Activated CD4-positive, alpha-beta T cell treated with anti-CD3 and anti-CD28 coated beads, Interleukin-2, amount 10 ng/mL, durations not matched to agents 24 days and 14 days (primary cell): ENCODE measurements around the gene DEDD. TPM values are rescaled to one million over a fixed set of nuclear protein-coding genes. Genes with fewer than 3 reads are reported as not detected.

Experiments used
- DNase-seq: peaks from one replicate; pipeline ENCODE4 v3.0.0; 2022
- H3K27ac Mint-ChIP-seq: one replicate; pipeline ENCODE4 v1.8.0; 2022; ENCODE audit warnings: mild to moderate bottlenecking, mixed read lengths
- H3K27me3 Mint-ChIP-seq: one replicate; pipeline ENCODE4 v1.8.0; 2022; ENCODE audit warnings: mixed read lengths
- H3K36me3 Mint-ChIP-seq: one replicate; pipeline ENCODE4 v1.8.0; 2022; ENCODE audit warnings: low read depth, mild to moderate bottlenecking, mixed read lengths
- H3K4me1 Mint-ChIP-seq: one replicate; pipeline ENCODE4 v1.8.0; 2021; ENCODE audit warnings: mixed read lengths
- H3K4me3 Mint-ChIP-seq: one replicate; pipeline ENCODE4 v1.8.0; 2022; ENCODE audit warnings: mild to moderate bottlenecking, moderate library complexity, mixed read lengths
- H3K9me3 Mint-ChIP-seq: one replicate; pipeline ENCODE4 v1.8.0; 2021; ENCODE audit warnings: mixed read lengths
- intact Hi-C: fragments of 100-400 bp; cut with micrococcal nuclease; formaldehyde crosslinking; loops from one replicate; pipeline ENCODE4 v1.15.1; 2023
- total RNA-seq: library from RNA; stranded (reverse); gene quantifications from 2 replicates; pipeline ENCODE4 v1.2.3, GENCODE V29; 2022

Gene DEDD
- total RNA-seq, 1 donor from 2014 or later: 46.2 TPM

GRCh38 chr1:161111527-161111926 lies 20.9 kb downstream of the DEDD start:
- Mint-ChIP-seq H3K27me3 (no peaks in the 10 kb centered on the region), H3K36me3 (peaks cover 46% of the 10 kb centered on the region), H3K4me3 (no peak overlapping the region), H3K4me1 (peaks cover 43% of the 10 kb centered on the region), H3K9me3 (no peaks in the 10 kb centered on the region), H3K27ac (no peak overlapping the region)
- no peak for DNase-seq
- intact Hi-C loops: no loop called here

GRCh38 chr1:161111117-161111516 lies 21.4 kb downstream of the DEDD start:
- no peak overlapping the region for H3K27ac Mint-ChIP-seq
- H3K4me3 Mint-ChIP-seq: no peak overlapping the region
- H3K36me3 Mint-ChIP-seq: peaks cover 45% of the 10 kb centered on the region
- H3K9me3 Mint-ChIP-seq: no peaks in the 10 kb centered on the region
- no peaks in the 10 kb centered on the region for H3K27me3 Mint-ChIP-seq
- intact Hi-C loops: no loop called here
- DNase-seq: no peak
- peaks cover 42% of the 10 kb centered on the region for H3K4me1 Mint-ChIP-seq

GRCh38 chr1:161106431-161106830 lies 26.0 kb downstream of the DEDD start:
- H3K4me3 Mint-ChIP-seq: no peak overlapping the region
- peaks cover 6% of the 10 kb centered on the region for H3K4me1 Mint-ChIP-seq
- H3K36me3 Mint-ChIP-seq: peaks cover 40% of the 10 kb centered on the region
- no peaks in the 10 kb centered on the region for H3K9me3 Mint-ChIP-seq
- no peak for DNase-seq
- H3K27me3 Mint-ChIP-seq: no peaks in the 10 kb centered on the region
- intact Hi-C loops: no loop called here
- H3K27ac Mint-ChIP-seq: no peak overlapping the region

GRCh38 chr1:161100556-161100955 lies 31.9 kb downstream of the DEDD start:
- Mint-ChIP-seq H3K4me1 (peaks cover 29% of the 10 kb centered on the region), H3K27me3 (peaks cover 2% of the 10 kb centered on the region), H3K36me3 (peaks cover 41% of the 10 kb centered on the region), H3K27ac (no peak overlapping the region), H3K9me3 (no peaks in the 10 kb centered on the region), H3K4me3 (no peak overlapping the region)
- intact Hi-C loops: no loop called here
- DNase-seq: no peak

- Mint-ChIP-seq H3K9me3 (no peaks in the 10 kb centered on the region), H3K36me3 (peaks cover 39% of the 10 kb centered on the region), H3K4me3 (peak overlapping the region; percentile 75), H3K27me3 (peaks cover 2% of the 10 kb centered on the region), H3K4me1 (peaks cover 35% of the 10 kb centered on the region), H3K27ac (peak overlapping the region; percentile 6)
- intact Hi-C loops: loop anchor here (2.0 to 5.0 kb wide), 3 partner anchors 16 to 262 kb away; no protein-coding TSS in a partner anchor
- DNase-seq: no peak
Observed at GRCh38 chr1:161099090-161099802, 33.2 kb downstream of the DEDD start.

GRCh38 chr1:161098210-161099068 lies 34.0 kb downstream of the DEDD start, which contains the start of gene KLHDC9:
KLHDC9 (plus strand) TSS chr1:161098361; CDS start chr1:161098536, 175 bp downstream.
- Mint-ChIP-seq H3K4me3 (peak within 1 kb of the TSS; percentile 80), H3K4me1 (peaks cover 39% of the 10 kb centered on the region), H3K27me3 (peaks cover 2% of the 10 kb centered on the region), H3K36me3 (peaks cover 36% of the 10 kb centered on the region), H3K9me3 (no peaks in the 10 kb centered on the region), H3K27ac (peak within 1 kb of the TSS; percentile 93)
- peak; percentile 92 for DNase-seq
- intact Hi-C loops: loop anchor here (2.0 to 5.0 kb wide), 3 partner anchors 16 to 261 kb away; no protein-coding TSS in a partner anchor

GRCh38 chr1:161096530-161096929 lies 35.9 kb downstream of the DEDD start:
- peak overlapping the region; percentile 4 for H3K27ac Mint-ChIP-seq
- DNase-seq: no peak
- intact Hi-C loops: loop anchor here (5.0 kb wide), 1 partner anchor 259 kb away; no protein-coding TSS in a partner anchor
- H3K9me3 Mint-ChIP-seq: no peaks in the 10 kb centered on the region
- peaks cover 2% of the 10 kb centered on the region for H3K27me3 Mint-ChIP-seq
- peaks cover 57% of the 10 kb centered on the region for H3K4me1 Mint-ChIP-seq
- peaks cover 25% of the 10 kb centered on the region for H3K36me3 Mint-ChIP-seq
- no peak overlapping the region for H3K4me3 Mint-ChIP-seq

GRCh38 chr1:161096015-161096414 lies 36.5 kb downstream of the DEDD start:
- H3K36me3 Mint-ChIP-seq: peaks cover 21% of the 10 kb centered on the region
- H3K27me3 Mint-ChIP-seq: peaks cover 2% of the 10 kb centered on the region
- intact Hi-C loops: loop anchor here (5.0 kb wide), 1 partner anchor 259 kb away; no protein-coding TSS in a partner anchor
- DNase-seq: no peak
- H3K4me3 Mint-ChIP-seq: no peak overlapping the region
- no peaks in the 10 kb centered on the region for H3K9me3 Mint-ChIP-seq
- H3K4me1 Mint-ChIP-seq: peaks cover 61% of the 10 kb centered on the region
- no peak overlapping the region for H3K27ac Mint-ChIP-seq

GRCh38 chr1:161095230-161095629 lies 37.2 kb downstream of the DEDD start:
- H3K4me1 Mint-ChIP-seq: peaks cover 68% of the 10 kb centered on the region
- no peak overlapping the region for H3K4me3 Mint-ChIP-seq
- H3K9me3 Mint-ChIP-seq: no peaks in the 10 kb centered on the region
- DNase-seq: no peak
- peaks cover 2% of the 10 kb centered on the region for H3K27me3 Mint-ChIP-seq
- peak overlapping the region; percentile 63 for H3K27ac Mint-ChIP-seq
- intact Hi-C loops: loop anchor here (5.0 kb wide), 1 partner anchor 258 kb away; no protein-coding TSS in a partner anchor
- H3K36me3 Mint-ChIP-seq: peaks cover 16% of the 10 kb centered on the region

- Mint-ChIP-seq H3K36me3 (peaks cover 8% of the 10 kb centered on the region), H3K4me1 (peaks cover 69% of the 10 kb centered on the region), H3K4me3 (no peak overlapping the region), H3K9me3 (no peaks in the 10 kb centered on the region), H3K27me3 (peaks cover 2% of the 10 kb centered on the region), H3K27ac (no peak overlapping the region)
- intact Hi-C loops: no loop called here
- no peak for DNase-seq
Observed at GRCh38 chr1:161094481-161094880, 38.0 kb downstream of the DEDD start.

- peaks cover 66% of the 10 kb centered on the region for H3K4me1 Mint-ChIP-seq
- peak; percentile 76 for DNase-seq
- H3K27me3 Mint-ChIP-seq: peaks cover 2% of the 10 kb centered on the region
- H3K36me3 Mint-ChIP-seq: peaks cover 2% of the 10 kb centered on the region
- H3K27ac Mint-ChIP-seq: peak overlapping the region; percentile 85
- no peaks in the 10 kb centered on the region for H3K9me3 Mint-ChIP-seq
- intact Hi-C loops: loop anchor here (1.0 kb wide), 2 partner anchors 22 to 47 kb away; partner anchors contain the start of gene USF1
- peak overlapping the region; percentile 50 for H3K4me3 Mint-ChIP-seq
Observed at GRCh38 chr1:161092621-161093028, 39.8 kb downstream of the DEDD start.

- Mint-ChIP-seq H3K36me3 (no peaks in the 10 kb centered on the region), H3K27ac (no peak overlapping the region), H3K9me3 (no peaks in the 10 kb centered on the region), H3K4me1 (peaks cover 62% of the 10 kb centered on the region), H3K4me3 (no peak overlapping the region), H3K27me3 (no peaks in the 10 kb centered on the region)
- no peak for DNase-seq
- intact Hi-C loops: loop anchor here (1.0 kb wide), 2 partner anchors 22 to 47 kb away; partner anchors contain the start of gene USF1
Observed at GRCh38 chr1:161091796-161092507, 40.5 kb downstream of the DEDD start.

- H3K9me3 Mint-ChIP-seq: no peaks in the 10 kb centered on the region
- peaks cover 54% of the 10 kb centered on the region for H3K4me1 Mint-ChIP-seq
- intact Hi-C loops: no loop called here
Observed at GRCh38 chr1:161091093-161091492, 41.4 kb downstream of the DEDD start.

More at GRCh38 chr1:161091093-161091492, 41.4 kb downstream of the DEDD start:
- no peak for DNase-seq
- Mint-ChIP-seq H3K27me3 (no peaks in the 10 kb centered on the region), H3K4me3 (no peak overlapping the region), H3K36me3 (no peaks in the 10 kb centered on the region), H3K27ac (peak overlapping the region; percentile 5)
